GM18870 (cell line): Measurements from ENCODE around the gene FBXW10B.
A peak's percentile ranks its signal among the peaks of the same experiment; 100 is the strongest.
"Not testable (repeated sequence)": the region's sequence is repeated elsewhere in the genome, so short reads cannot be mapped to it uniquely, and the experiment has no call there.

Experiments
- ATAC-seq: cut with Tn5 transposase; IDR thresholded peaks from one replicate; pipeline ENCODE4 v1.9.1; 2021; ENCODE audit warnings: moderate library complexity; ENCODE audit not compliant: unreplicated experiment

FBXW10B gene

GRCh38 chr17:15619331-15620058 lies at the start of gene FBXW10B:
Gene FBXW10B, minus strand, starts transcription at chr17:15619704. Its CDS starts 192 bp downstream, at chr17:15619512.
- ATAC-seq, result not testable (repeated sequence)

- ATAC-seq, result no peak
These were observed 44.2 kb upstream of the FBXW10B start for GRCh38 chr17:15663691-15664090.

- ATAC-seq, result no peak
These were observed 43.7 kb upstream of the FBXW10B start for GRCh38 chr17:15663176-15663575.

GRCh38 chr17:15662681-15663080 lies 43.2 kb upstream of the FBXW10B start:
- ATAC-seq, result no peak

- ATAC-seq, result no peak
These were observed 40.6 kb upstream of the FBXW10B start for GRCh38 chr17:15660077-15660476.

GRCh38 chr17:15659663-15660062 lies 40.2 kb upstream of the FBXW10B start:
- ATAC-seq, result no peak

GRCh38 chr17:15659236-15659635 lies 39.7 kb upstream of the FBXW10B start:
- no peak for ATAC-seq

- no peak for ATAC-seq
These were observed 38.8 kb upstream of the FBXW10B start for GRCh38 chr17:15658296-15658695.

GRCh38 chr17:15657868-15658267 lies 38.4 kb upstream of the FBXW10B start:
- ATAC-seq, result no peak

GRCh38 chr17:15654886-15655561 lies 35.5 kb upstream of the FBXW10B start:
- no peak for ATAC-seq

- ATAC-seq, result not testable (repeated sequence)
These were observed 34.9 kb upstream of the FBXW10B start for GRCh38 chr17:15654401-15654800.

- no peak for ATAC-seq
These were observed 33.5 kb upstream of the FBXW10B start for GRCh38 chr17:15652960-15653359.

- peak; percentile 78 for ATAC-seq
These were observed 32.1 kb upstream of the FBXW10B start for GRCh38 chr17:15651583-15652110.

- ATAC-seq, result no peak
These were observed 31.5 kb upstream of the FBXW10B start for GRCh38 chr17:15650741-15651582.

- no peak for ATAC-seq
These were observed 30.4 kb upstream of the FBXW10B start for GRCh38 chr17:15649861-15650421.

- no peak for ATAC-seq
These were observed 28.9 kb upstream of the FBXW10B start for GRCh38 chr17:15648386-15648785.

- not testable (repeated sequence) for ATAC-seq
These were observed 26.4 kb upstream of the FBXW10B start for GRCh38 chr17:15645942-15646312.

GRCh38 chr17:15645099-15645941 lies 25.8 kb upstream of the FBXW10B start:
- ATAC-seq, result not testable (repeated sequence)

GRCh38 chr17:15642505-15643251 lies 23.2 kb upstream of the FBXW10B start:
- not testable (repeated sequence) for ATAC-seq
